OCI-LY1 (cell line): ENCODE results near the gene KIF21A.
"Not testable (repeated sequence)": the region's sequence is repeated elsewhere in the genome, so short reads cannot be mapped to it uniquely, and the experiment has no call there.

ENCODE experiments used
- H2AFZ ChIP-seq: fragments of 200-600 bp; sonication (generic), shearing (Covaris generic); 2 replicates; pipeline ENCODE4 v1.6.0; 2014; ENCODE audit warnings: antibody characterized with exemption, mild to moderate bottlenecking, low read length
- H3F3A ChIP-seq: fragments of 200-600 bp; sonication (generic), shearing (Covaris generic); 2 replicates; pipeline ENCODE4 v1.6.0; 2014; ENCODE audit warnings: mild to moderate bottlenecking, antibody characterized with exemption, low read length, moderate library complexity; ENCODE audit not compliant: insufficient read depth
- H3K27ac ChIP-seq: fragments of 200-600 bp; sonication (generic); 2 replicates; pipeline ENCODE4 v1.5.1; 2014; ENCODE audit warnings: low read length, mixed run types, mild to moderate bottlenecking, low read depth; ENCODE audit not compliant: poor library complexity, severe bottlenecking
- H3K27me3 ChIP-seq: fragments of 200-600 bp; sonication (generic); 2 replicates; pipeline ENCODE4 v1.6.0; 2014; ENCODE audit warnings: antibody characterized with exemption, mild to moderate bottlenecking, low read length, moderate library complexity; ENCODE audit not compliant: insufficient read depth
- H3K36me3 ChIP-seq: fragments of 200-600 bp; sonication (generic); 2 replicates; pipeline ENCODE4 v1.6.1; 2014; ENCODE audit warnings: mild to moderate bottlenecking, antibody characterized with exemption, low read length, moderate library complexity, mixed read lengths; ENCODE audit not compliant: insufficient read depth
- H3K4me1 ChIP-seq: fragments of 200-600 bp; sonication (generic); 2 replicates; pipeline ENCODE4 v1.5.1; 2014; ENCODE audit warnings: mild to moderate bottlenecking, low read length, moderate library complexity; ENCODE audit not compliant: insufficient read depth, severe bottlenecking
- H3K4me2 ChIP-seq: fragments of 200-600 bp; sonication (generic), shearing (Covaris generic); 2 replicates; pipeline ENCODE4 v1.6.1; 2014; ENCODE audit warnings: low read length
- H3K4me3 ChIP-seq: fragments of 200-600 bp; sonication (generic); 2 replicates; pipeline ENCODE4 v1.5.1; 2014; ENCODE audit warnings: low read length, low read depth, mild to moderate bottlenecking, mixed read lengths; ENCODE audit not compliant: poor library complexity, severe bottlenecking
- H3K79me2 ChIP-seq: fragments of 200-600 bp; shearing (Covaris generic); 2 replicates; pipeline ENCODE4 v1.6.1; 2016; ENCODE audit warnings: mixed run types, low read length, mixed read lengths; ENCODE audit not compliant: insufficient read depth
- H3K9ac ChIP-seq: fragments of 200-600 bp; sonication (generic), shearing (Covaris generic); 2 replicates; pipeline ENCODE4 v1.6.1; 2014; ENCODE audit warnings: mild to moderate bottlenecking, low read length, mixed read lengths
- H3K9me2 ChIP-seq: fragments of 200-600 bp; sonication (generic), shearing (Covaris generic); 2 replicates; pipeline ENCODE4 v1.6.1; 2014; ENCODE audit warnings: low read depth, mild to moderate bottlenecking, low read length, mixed read lengths
- H3K9me3 ChIP-seq: fragments of 200-600 bp; shearing (Covaris generic); 2 replicates; pipeline ENCODE4 v1.6.1; 2014; ENCODE audit warnings: low read length, mixed read lengths
- H4K20me1 ChIP-seq: fragments of 200-600 bp; sonication (generic), shearing (Covaris generic); 2 replicates; pipeline ENCODE4 v1.6.0; 2016; ENCODE audit warnings: mild to moderate bottlenecking, low read length; ENCODE audit not compliant: insufficient read depth
- EZH2 ChIP-seq: fragments of 200-600 bp; sonication (generic), shearing (Covaris generic); IDR thresholded peaks from 2 replicates; pipeline ENCODE4 v1.8.0; 2017; ENCODE audit warnings: borderline replicate concordance, mixed run types, mild to moderate bottlenecking, antibody characterized with exemption, low read length, moderate library complexity, mixed read lengths
- TF ChIP-seq, protein P1 (sequence below): fragments of 200-600 bp; sonication (generic), shearing (Covaris generic); IDR thresholded peaks from 2 replicates; pipeline ENCODE4 v1.5.1; 2017; ENCODE audit warnings: mild to moderate bottlenecking, antibody characterized with exemption, low read length, moderate library complexity, mixed read lengths

Gene KIF21A

DNA sequence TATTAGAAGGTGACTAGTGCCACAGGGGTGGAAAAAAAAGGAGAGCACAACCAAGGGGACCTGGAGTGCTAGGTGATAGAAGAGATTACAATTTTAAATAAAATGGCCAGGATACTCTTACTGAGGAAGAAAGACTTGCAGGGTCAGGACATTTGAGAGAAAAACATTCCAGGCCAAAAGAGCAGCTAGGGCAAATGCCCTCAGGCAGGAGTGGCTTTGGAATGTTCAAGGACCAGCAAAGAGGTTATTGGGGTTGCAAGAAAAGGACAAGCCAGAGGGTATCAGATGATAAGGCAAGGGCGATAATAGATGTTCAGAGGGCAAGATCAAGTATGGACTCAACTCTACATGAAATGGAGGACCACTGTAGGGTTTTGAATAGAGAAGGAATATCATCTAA, 146.4 kb downstream of the KIF21A start:
- Histone ChIP-seq H3K9ac (no peak overlapping the region), H3K9me2 (no peaks in the 10 kb centered on the region), H3K4me2 (no peak overlapping the region), H3K79me2 (no peaks in the 10 kb centered on the region), H3K36me3 (0 out of 2 replicates have a peak, but pooled peaks cover 7% of the 10 kb centered on the region), H4K20me1 (no peaks in the 10 kb centered on the region), H3K27me3 (no peaks in the 10 kb centered on the region), H3K27ac (no peak overlapping the region), H3F3A (no peaks in the 10 kb centered on the region), H3K9me3 (no peaks in the 10 kb centered on the region), H3K4me1 (no peaks in the 10 kb centered on the region), H3K4me3 (no peak overlapping the region), H2AFZ (no peak overlapping the region)
- TF ChIP-seq, protein P1, sequence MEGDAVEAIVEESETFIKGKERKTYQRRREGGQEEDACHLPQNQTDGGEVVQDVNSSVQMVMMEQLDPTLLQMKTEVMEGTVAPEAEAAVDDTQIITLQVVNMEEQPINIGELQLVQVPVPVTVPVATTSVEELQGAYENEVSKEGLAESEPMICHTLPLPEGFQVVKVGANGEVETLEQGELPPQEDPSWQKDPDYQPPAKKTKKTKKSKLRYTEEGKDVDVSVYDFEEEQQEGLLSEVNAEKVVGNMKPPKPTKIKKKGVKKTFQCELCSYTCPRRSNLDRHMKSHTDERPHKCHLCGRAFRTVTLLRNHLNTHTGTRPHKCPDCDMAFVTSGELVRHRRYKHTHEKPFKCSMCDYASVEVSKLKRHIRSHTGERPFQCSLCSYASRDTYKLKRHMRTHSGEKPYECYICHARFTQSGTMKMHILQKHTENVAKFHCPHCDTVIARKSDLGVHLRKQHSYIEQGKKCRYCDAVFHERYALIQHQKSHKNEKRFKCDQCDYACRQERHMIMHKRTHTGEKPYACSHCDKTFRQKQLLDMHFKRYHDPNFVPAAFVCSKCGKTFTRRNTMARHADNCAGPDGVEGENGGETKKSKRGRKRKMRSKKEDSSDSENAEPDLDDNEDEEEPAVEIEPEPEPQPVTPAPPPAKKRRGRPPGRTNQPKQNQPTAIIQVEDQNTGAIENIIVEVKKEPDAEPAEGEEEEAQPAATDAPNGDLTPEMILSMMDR = no peak
- no peak for TF ChIP-seq EZH2

DNA sequence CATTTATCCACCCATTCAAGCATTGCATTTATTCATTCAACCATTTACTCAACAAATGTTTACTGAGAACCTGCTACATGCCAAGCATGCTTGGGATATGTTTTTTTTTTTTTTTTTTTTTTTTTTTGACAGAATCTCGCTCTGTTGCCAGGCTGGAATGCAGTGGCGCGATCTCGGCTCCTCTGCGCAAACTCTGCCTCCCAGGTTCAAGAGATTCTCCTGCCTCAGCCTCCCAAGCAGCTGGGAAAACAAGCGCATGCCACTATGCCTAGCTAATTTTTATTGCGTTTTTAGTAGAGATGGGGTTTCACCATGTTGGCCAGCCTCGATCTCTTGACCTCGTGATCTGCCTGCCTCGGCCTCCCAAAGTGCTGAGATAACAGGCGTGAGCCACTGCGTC, 147.3 kb downstream of the KIF21A start:
- H3K9me2 ChIP-seq, H2AFZ ChIP-seq, H3K9me3 ChIP-seq, H3K4me2 ChIP-seq, H3K36me3 ChIP-seq, H3K79me2 ChIP-seq, H3K27me3 ChIP-seq, H4K20me1 ChIP-seq, H3K9ac ChIP-seq, H3K27ac ChIP-seq, H3K4me1 ChIP-seq, H3F3A ChIP-seq, H3K4me3 ChIP-seq: not testable (repeated sequence)

DNA sequence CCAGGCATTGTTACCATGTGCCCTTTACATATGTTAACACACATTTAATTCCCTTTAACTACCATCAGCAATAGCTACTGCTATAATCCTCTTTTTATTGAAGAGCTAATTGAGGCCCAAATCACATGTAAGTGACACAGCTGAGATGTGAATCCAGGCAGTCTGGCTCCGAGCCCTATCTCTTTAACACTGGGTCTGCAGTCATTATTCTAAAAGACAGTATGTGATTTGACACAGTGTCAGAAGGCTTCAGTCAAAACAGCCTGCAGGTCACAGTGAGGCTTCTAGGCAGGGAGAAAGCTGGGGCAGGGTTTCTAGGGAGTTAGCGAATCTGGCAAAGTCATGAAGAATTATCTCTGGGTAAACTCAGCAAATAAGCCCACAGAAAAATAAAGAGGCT, 148.2 kb downstream of the KIF21A start:
- Histone ChIP-seq H4K20me1 (no peaks in the 10 kb centered on the region), H3K79me2 (no peaks in the 10 kb centered on the region), H3K9ac (no peak overlapping the region), H3K27ac (no peak overlapping the region), H3K9me3 (no peaks in the 10 kb centered on the region), H3K4me1 (no peaks in the 10 kb centered on the region), H3K27me3 (no peaks in the 10 kb centered on the region), H3F3A (no peaks in the 10 kb centered on the region), H3K36me3 (0 out of 2 replicates have a peak, but pooled peaks cover 2% of the 10 kb centered on the region), H2AFZ (no peak overlapping the region), H3K4me3 (no peak overlapping the region), H3K4me2 (no peak overlapping the region), H3K9me2 (no peaks in the 10 kb centered on the region)
- TF ChIP-seq, protein P1 = no peak
- no peak for TF ChIP-seq EZH2

DNA sequence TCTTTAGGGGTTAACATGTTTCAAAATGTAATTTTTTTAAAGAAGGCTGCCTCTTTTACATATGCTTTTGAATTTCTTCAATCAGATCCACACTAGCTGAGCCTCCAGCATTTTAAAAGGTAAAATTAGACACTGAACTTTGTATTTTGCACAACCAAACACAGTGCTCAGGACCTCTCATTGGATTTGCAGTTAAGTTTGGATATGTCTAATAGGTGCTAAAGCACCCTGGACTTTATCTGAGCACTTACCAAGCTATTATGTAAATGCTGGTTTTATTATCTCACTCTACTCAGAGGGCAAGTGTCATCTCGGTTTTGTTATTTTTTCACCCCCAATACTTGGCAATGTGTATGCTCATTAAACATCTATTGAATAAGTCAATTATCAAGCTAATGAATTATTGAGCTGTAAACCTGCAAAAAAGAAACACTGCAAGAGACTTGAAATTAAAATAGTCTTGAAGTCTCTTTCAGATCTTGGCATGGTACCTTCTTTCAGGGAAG, 150.7 kb downstream of the KIF21A start:
- H3K36me3 ChIP-seq = no peaks in the 10 kb centered on the region
- no peaks in the 10 kb centered on the region for H3K9me2 ChIP-seq
- H3K4me1 ChIP-seq = no peaks in the 10 kb centered on the region
- no peaks in the 10 kb centered on the region for H3K9me3 ChIP-seq
- no peak overlapping the region for H2AFZ ChIP-seq
- TF ChIP-seq, protein P1 = no peak
- TF ChIP-seq EZH2 = no peak
- no peak overlapping the region for H3K4me3 ChIP-seq
- no peak overlapping the region for H3K4me2 ChIP-seq
- no peaks in the 10 kb centered on the region for H3K27me3 ChIP-seq
- H3K9ac ChIP-seq = no peak overlapping the region
- no peaks in the 10 kb centered on the region for H3K79me2 ChIP-seq
- no peaks in the 10 kb centered on the region for H4K20me1 ChIP-seq
- H3F3A ChIP-seq = no peaks in the 10 kb centered on the region
- H3K27ac ChIP-seq = no peak overlapping the region
